Colon (tissue), 2 donors: Measurements from ENCODE around the gene NKAIN4.
"Not testable (repeated sequence)": the region's sequence is repeated elsewhere in the genome, so short reads cannot be mapped to it uniquely, and the experiment has no call there.

Experiments
- FAIRE-seq: peaks from 2 replicates; lab custom pipeline; 2012; peaks lifted over from hg19 to GRCh38; lab: Jason Lieb, UNC
- donor health status: control.
- donor health status: control.

Gene NKAIN4

DNA sequence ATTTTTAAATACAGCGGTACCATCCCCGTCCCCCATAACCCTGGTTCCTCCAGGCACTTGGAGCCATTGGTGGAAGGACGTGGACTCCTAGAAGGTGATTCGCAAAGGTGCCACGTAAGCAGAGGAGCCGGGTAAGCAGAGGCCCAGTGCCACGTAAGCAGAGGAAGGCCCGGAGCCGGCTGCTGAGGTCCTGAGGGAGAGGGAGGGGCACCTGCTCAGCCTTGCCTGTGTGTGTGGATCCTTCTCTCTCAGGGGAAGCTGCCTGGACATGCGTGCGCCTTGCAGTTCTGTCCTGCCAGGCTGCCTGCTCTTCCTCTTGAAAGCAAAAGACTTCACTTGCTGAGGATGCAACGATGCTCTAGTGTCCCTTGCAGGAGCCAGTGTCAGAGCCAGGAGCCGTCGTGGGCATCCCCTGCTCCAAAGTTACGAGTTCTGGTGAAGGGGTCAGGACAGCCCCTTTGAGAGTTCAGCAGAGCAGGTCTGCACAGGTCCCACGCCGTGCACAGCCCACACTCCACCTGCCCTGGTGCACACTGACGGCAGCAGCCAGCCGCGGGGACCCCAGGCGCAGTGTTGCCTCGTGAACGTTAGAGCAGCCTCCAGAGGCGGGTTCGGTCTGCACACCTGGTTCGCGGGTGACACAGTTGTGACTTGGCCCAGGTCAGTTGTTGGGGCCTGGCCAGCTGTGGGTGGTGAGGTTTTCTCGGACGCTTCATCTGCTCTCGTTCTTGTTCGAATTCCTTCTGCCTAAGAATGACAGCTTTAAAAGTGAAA is 1.9 kb upstream of the NKAIN4 start:
- FAIRE-seq, result no peak

DNA sequence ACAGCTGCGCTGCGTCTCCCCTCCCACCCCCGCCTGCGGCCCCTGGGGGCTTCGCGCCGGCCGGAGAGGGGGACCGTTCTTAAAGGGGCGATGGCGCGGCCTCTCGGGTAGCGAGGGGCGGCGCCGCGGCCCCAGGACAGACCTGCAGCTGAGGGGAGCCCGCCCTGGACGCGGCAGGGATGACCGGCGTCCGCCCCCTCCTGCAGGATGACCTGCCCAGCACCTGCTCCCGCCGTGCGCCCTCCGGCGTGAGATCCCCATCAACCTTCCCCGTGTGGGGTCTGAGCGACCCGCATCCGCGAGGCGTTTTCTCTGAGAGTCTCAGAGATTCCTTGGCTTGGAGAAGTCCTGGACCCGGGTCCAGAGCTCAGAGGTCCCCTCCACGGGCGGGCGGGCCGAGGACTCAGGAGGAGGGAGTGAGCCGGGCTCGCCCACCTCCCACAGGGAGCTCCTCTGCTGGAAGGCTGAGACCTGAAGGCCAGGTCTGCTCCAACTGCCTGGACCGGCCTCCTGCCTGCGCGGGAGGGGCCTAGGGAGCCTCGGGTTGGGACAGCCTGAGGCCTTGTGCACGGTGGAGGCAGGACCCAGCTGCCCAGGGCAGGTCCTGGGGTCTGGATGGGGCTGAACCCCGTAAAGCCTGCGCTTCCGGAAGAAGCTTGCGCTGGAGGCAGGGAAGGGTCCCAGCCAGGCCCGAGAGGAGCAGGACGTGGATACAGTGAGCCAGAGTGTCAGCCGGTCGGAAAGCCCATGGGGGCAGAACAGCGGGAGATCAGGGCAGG is 532 bp upstream of the NKAIN4 start:
- no peak for FAIRE-seq

DNA sequence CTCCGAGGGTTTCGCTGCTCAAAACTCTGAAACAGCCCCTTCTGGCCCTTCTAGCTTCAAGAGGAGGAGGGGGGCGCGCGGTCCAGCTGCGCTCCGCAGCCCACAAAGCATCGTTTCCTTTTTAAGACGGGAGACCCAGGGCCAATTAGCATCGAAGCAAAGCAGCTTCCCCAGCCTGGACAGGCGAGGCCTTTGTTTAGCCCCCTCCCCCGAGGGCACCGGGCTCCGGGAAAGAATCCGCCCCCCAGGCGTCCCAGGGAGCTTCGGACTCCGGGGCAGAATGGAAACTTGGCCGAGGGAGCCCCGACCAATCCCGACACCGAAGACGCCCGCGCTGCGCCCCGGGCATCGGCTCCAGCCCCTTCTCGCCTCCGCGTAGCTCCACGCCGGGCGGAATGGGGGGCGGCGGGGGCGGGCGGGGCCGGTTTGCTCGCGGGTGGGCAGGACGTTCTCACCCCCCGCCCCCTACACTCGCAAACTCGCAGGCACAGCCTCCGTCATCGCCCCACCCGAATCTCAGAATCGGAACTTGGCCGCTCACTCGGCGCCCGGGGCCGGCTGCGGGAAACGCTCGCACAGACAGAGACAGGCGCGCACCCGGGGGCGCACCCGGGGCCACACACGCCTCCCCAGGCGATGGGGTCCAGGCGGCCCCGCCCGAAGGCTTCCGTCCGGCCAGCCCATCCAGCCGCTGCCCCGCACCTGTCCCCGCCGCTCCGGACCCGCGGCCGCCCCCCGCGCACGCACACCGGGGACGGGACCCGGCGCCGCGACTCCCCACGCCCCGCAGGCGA is 628 bp downstream of the NKAIN4 start:
- no peak for FAIRE-seq

DNA sequence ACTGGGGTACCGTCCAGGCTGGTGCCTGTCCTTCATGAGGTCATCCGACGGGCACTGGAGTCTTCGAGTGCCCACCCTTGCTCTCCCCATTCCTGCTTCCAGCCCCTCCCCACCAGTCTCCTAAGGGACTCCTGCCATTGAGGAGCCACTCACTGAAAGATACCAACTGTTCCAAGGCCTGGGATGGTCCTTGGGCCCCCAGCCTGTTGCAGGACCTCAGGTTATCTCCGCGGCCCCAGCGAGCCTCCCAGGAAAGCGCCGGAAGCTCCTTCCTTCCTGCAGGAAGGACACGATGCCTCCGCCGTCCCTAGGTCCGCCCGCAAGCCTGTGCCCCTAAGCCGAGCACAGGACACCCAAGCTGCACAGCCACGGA is 1.2 kb downstream of the NKAIN4 start:
- FAIRE-seq, result no peak

DNA sequence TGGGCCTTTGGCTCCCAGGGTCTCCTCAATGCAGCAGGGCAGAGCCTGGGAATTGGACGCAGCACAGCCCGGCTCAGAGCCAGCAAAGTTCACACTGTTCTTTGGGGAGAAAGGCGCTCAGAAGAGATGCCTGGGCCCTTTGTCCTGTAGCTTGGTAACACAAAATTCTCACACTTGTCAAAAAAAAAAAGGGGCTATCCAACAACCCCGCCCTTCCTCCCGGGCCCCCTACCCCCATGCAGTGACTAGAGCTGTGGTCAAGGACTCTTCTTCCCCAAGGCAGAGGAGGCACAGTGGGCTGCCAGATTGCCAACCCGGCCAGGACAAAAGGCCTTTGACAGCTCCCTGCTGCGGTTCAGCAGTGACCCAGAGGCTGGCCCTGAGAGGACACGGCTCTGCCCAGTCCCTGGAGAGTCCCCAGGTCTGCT is 2.0 kb downstream of the NKAIN4 start:
- no peak for FAIRE-seq

DNA sequence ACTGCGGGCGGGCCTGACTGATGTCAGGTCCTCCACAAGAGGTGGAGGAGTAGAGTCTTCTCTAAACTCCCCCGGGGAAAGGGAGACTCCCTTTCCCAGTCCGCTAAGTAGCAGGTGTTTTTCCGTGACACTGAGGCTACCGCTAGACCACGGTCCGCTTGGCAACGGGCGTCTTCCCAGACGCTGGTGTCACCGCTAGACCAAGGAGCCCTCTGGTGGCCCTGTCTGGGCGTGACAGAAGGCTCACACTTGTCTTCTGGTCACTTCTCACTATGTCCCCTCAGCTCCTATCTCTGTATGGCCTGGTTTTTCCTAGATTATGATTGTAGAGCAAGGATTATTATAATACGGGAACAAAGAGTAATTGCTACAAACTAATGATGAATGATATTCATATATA is 2.9 kb downstream of the NKAIN4 start:
- FAIRE-seq, result not testable (repeated sequence)

DNA sequence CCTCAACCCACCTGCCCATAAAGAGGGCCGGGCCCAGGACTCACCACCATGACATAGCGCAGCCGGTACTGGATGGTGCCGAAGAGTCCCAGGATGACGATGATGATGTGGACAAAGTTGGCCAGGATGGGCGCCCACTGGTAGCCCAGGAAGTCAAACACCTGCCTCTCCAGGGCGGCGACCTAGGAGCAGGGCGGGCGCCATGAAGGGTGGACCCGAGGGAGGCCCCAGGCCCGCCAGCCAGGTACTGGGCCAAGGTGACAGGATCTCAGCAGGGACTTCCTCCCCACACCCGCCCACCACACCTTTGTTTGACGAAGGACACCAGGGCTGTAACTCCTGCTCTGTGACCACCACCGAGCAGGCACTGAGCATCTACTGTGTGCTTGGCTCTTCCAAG is 4.4 kb downstream of the NKAIN4 start:
- FAIRE-seq, result no peak

DNA sequence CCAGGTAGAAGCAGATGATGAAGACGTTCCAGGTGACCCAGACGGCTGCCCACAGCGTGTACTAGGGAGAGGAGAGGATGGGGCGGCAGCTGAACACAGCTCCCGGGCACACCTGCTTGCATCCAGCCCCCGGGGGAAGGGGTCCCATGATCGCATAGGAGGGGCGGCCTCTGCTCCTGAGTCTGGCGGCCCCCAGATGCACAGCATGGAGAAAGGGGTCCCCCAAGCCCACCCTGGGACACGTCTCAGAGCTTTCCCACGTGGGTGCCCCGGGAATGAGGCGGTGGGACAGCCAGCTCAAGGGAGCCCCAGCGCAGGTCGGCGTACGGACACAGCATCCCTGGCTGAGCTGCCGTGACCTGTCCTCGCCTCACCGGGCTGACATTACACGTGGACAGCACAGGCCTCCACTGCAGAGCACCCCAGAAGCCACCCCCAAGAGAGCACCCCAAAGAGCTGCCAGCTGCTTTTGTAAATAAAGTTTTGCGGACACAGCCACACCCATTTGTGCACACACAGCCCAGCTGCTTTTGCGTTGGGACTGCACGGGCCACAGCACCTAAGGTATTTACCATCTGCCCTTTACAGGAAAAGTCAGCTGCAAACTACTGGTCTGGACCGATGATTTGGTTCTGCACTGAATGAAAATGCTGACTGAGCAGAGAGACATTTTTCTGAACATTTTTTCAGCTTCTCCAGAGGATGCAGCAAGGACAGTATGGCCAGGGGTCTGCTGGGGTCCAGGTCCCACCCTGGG is 5.2 kb downstream of the NKAIN4 start:
- no peak for FAIRE-seq

DNA sequence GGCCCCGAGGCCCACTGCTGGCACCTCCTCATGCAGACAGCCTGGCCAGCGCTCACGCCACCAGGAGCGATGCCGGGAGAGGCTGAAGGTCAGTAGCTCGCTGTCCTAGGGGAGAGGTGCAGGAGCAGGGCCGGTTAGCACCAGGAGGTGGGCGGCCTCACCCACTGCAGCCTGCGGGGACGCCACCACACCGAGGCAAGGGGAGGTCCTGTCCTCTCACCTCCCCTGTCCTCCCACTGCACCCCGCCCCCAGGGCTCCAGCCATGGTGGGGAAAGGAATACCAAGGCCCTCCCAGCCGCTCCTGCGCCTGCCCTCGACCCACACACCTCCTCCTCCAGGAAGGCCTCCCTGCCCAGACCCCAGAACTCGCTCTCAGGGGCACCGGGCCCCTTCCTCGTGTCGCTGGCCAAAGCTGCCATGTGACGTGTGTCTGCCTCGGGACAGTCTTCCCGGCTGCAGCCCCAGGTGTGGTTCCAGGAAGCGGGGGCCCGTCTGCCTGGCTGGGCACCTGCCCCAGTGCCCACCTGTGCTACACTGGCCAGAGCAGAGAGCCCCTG is 6.5 kb downstream of the NKAIN4 start:
- no peak for FAIRE-seq

DNA sequence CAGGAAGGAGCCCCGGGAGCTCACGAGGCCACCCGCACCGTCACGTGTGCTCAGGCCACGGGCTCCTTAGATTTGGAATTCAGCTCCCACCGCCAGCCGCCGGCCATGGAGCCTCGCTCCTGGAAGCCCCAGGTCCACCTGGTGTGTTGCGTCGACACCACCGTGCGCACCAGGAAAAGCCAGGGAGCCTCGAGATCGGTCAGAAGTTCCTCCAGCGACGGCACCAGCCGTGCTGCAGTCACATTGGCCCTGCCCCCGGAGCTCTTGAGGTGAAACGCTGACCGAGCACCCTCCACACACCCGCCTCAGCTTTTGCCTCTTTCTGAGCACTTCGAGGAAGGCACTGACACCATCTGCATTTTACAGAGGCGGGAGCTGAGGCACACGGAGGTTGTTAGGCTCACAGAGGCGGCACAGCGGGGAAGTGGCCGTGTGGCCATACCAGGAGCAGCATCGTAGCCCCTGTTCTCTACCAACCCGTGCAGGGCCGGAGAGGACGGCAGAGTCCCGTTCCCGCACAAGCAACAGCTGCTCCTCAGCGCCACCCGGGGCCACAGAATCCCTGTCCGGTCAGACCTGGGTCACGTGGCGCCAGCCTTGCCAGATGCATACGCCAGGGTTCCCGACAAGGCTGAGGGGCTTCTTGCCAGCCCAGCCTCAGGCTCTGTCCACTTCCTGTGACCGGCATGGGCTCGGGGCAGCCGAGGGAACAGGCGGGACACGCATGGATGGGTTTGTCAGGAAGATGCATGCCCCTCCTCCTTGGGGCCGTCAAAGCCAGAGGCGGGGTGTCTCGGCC is 7.6 kb downstream of the NKAIN4 start:
- no peak for FAIRE-seq

DNA sequence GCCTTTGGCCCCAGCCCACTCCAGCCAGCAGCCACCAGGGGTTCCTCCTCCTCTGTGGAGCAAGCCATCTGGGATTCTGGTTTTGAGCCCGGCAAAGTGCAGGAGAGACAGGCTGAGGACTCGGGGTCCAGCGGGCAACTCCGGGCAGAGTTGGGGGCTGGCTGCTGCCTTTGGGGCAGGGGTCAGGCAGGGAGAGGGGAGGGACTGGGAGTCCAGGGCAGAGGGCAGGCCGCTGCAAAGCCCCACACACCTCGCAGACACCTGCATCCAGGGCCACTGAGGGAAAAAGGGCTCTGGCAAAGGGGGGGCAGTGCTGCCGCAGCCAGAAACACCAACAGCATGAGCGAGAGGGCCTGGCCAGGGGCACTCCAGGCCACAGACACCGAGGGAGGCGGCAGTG is 9.8 kb downstream of the NKAIN4 start:
- no peak for FAIRE-seq

DNA sequence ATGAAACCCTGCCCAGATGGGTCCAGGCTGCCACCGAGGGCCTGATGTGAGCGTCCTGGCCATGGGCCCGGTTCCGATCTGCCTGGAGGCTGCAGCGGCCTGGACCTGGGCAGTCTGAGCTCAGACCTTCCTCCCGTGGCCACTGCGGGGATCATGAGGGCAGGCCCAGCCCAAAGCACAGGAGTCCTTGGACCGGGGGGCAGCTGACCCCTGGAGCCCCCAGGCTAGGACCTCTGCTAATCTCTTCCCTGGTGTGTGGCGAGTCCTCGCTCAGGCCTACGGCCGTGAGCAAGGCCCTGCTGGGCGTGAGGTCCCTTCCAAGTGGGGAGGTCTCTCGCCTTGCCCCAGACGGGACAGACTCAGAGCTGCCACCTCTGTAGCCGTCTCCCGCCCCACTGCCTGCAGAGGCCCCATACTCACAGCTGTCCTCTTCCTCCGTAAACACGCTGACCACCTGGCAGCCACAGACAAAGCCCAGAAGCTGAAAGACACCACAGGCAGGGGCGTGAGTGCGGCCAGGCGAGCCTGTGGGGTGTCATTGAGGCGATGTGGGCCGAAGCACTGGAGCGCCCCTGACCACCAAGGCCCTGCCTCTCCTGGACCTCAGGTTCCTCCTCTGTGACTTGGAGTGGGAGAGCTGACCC is 10.5 kb downstream of the NKAIN4 start:
- no peak for FAIRE-seq

DNA sequence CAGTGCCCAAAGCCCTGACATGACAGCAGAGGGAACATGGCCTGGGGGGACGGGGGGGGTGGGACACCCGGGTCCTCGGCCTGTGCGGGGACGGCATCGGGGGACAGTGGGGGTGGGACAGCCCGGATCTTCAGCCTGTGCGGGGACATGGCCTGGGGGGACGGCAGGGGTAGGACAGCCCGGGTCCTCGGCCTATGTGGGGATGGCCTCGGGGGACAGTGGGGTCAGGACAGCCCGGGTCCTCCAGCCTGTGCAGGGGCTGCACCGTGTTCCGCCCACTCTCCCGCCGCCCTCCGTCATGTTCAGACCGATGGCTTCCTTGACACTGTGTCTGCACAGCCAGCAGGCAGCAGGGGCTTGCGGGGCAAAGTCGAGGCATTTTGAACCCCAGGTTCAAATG is 11.5 kb downstream of the NKAIN4 start:
- FAIRE-seq, result no peak

DNA sequence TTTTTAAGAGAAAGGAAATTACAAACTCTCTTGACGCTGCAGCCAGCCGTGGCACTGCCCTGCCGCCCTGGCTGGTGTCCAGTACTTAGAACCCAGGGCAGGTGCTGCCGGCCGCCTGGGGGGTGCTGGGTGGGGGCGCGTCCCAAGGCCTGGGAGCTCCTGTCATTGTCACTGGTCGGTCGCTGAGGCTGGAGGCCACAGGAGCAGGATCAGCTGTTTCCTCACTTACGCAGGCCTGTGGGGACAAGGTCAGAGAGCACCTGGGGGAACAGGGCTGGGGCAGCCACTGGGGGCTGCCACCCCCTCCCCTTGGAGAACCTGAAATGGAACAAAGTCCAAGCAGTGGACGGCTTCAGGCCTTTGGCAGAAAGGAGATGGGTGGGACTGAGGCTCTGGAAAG is 13.0 kb downstream of the NKAIN4 start:
- no peak for FAIRE-seq

DNA sequence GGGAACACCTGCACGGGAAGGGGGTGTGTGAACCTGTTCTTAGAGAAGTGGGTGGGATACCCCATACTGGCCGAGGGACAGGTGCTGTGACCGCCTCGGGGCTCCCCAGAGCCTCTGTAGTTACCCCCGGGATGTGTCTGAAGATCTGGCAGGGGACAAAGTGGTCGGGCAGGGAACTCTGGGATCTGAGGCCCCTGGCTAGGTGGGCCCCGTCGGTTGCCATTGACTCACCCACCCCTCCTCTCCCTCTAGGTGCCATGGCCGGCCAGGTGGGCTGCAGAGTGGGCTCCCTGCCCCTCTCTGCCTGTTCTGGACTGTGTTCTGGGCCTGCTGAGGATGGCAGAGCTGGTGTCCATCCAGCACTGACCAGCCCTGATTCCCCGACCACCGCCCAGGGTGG is 14.3 kb downstream of the NKAIN4 start:
- no peak for FAIRE-seq

DNA sequence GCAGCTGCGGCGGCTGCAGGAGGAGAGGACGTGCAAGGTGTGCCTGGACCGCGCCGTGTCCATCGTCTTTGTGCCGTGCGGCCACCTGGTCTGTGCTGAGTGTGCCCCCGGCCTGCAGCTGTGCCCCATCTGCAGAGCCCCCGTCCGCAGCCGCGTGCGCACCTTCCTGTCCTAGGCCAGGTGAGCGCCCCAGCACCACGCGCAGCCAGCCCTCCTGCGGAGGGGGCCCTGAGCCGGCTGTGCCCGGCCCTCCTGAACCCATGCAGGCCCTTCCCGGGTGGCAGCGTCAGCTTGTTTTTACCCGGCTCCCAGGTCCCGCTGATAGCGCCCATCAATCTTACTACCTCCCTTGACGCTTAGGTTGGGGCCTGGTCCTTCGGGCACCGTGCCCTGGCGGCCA is 14.8 kb downstream of the NKAIN4 start:
- FAIRE-seq, result no peak

DNA sequence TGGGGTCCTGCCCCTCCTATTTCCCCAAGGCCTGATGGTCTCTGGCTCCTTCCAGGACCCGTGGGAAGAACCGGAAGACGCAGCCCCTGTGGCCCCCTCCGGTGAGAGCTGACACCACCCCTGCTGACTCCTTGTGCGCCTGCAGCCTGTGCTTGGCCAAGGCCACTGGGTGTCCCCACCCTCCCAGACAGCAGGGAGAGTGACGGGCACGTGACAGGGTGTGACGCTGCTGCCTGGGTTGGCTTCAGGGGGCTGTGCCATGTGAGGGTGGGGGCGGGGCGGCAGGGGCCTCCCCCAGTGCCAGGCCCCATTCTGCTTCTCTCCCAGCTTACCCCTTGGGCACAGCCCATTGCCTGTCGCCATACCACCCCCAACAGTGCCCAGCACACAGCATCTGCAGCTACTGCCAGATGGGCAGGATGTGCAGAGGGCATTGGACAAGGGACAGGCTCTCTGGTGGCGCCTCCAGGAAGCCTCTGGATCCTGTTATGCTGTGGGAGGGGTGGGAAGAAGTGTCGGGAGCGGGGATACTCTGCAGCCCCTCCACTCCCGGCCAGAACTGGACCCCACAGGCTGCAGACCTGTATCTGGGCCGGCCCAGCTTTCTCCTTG is 15.6 kb downstream of the NKAIN4 start:
- no peak for FAIRE-seq

DNA sequence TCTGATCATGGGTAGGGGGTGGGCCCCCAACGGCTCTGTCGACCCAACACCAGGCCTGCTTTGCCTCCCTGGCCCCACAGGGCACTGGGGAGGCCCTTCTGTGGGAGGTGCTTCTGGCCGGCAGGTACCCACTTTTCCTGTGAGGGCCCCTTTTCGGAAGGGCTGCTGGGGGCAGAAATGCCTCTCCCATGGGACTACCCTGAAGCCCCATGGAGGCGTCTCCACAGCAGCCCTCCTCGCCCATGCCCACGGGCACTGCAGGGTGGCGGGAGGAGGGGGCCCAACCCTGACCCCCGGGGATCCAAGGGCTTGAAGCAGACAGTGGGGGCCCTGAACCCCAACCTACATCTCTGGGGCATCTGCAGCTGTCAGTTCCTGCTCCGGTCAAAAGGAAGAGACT is 16.2 kb downstream of the NKAIN4 start:
- no peak for FAIRE-seq

DNA sequence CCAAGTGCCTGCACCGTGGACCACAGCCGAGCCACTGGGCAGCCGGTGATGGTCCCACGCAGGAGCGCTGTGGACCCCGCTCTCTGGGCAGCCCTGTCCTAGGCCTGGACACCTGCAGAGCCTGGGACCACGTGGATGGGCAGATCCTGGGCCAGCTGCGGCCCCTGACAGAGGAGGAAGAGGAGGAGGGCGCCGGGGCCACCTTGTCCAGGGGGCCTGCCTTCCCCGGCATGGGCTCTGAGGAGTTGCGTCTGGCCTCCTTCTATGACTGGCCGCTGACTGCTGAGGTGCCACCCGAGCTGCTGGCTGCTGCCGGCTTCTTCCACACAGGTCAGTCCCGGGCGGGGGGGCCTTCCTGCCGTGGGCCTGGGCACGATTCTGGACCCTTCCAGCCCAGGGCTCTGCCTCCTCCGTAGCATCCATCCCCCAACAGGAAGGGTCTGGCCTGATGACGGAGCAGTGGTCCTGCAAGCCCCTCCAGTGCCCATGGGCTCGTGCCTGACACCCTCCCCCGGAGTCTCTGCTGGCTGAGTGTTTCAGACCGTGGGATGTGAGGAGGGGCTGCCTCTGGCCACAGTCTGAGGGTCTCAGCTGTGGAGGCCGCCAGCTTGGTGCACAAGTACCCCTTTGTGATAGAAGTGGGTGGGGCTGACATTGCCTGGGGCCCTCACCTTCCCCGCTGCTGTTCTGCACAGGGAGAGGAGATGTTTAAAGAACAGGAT is 18.0 kb downstream of the NKAIN4 start:
- no peak for FAIRE-seq
